ENCODE measurements around the gene SLC16A13. TPM values are rescaled to one million over a fixed set of nuclear protein-coding genes. Genes with fewer than 3 reads are reported as not detected.
"Not testable (repeated sequence)": the region's sequence is repeated elsewhere in the genome, so short reads cannot be mapped to it uniquely, and the experiment has no call there.

SLC16A13 gene
- polyA plus RNA-seq, 2 donors: 4.8 TPM

DNA sequence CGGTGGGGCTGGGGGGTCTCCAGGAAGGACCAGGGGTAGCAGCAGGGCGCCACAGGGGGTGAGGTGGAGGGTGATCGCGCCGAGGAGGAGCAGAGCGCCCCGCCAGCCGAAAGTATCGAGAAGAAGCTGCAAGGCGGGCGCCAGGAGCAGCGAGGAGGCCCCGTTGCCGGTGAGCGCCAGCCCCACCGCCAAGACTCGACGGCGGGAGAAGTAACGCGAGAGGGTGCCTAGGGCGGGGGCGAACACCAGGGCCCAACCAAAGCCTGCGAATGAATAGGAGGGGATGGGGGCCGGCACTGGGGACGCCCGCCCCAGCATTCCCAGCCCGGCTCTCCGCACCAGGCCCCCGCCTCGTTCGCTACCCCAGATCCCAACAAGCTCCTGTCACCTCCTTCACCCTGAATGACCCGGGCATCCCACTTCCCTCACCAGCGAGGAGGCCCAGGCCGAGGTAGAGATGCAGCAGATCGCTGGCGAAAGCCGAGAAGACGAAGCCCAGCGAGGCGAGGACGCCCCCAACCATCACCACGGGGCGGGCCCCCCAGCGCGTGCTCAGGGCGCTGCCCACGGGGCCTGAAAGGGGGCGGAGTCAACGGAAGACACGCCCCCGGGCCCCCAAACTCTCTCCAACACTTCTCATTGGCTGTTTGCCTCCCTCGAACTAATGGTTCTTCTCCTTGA, 6.8 kb downstream of the SLC16A13 start:
- Histone ChIP-seq H3K4me1 (ENCODE audit: control insufficient read depth in 2 of 2, insufficient read depth in 2 of 2, low read length in 1 of 2) (peaks cover 0 to 20% of the 10 kb centered on the region in 2 donors), H3K4me3 (ENCODE audit: low read depth in 1 of 2, low read length in 2 of 2) (peak overlapping the region; percentile 50 to 54), H3K36me3 (ENCODE audit: control insufficient read depth in 2 of 2, insufficient read depth in 2 of 2, low read length in 1 of 2) (no peaks in the 10 kb centered on the region), H3K27ac (ENCODE audit: low read depth in 2 of 2, low read length in 1 of 2) (peak overlapping the region; percentile 41 to 42), H3K27me3 (ENCODE audit: control insufficient read depth in 1 of 2, insufficient read depth in 2 of 2, low read length in 2 of 2) (no peaks in the 10 kb centered on the region), H3K9me3 (ENCODE audit: control insufficient read depth in 2 of 2, insufficient read depth in 1 of 2, low read depth in 1 of 2, low read length in 1 of 2) (no peaks in the 10 kb centered on the region)
- WGBS, 2 donors: 14% methylated on average over 39 to 53 of the region's 53 CpGs

DNA sequence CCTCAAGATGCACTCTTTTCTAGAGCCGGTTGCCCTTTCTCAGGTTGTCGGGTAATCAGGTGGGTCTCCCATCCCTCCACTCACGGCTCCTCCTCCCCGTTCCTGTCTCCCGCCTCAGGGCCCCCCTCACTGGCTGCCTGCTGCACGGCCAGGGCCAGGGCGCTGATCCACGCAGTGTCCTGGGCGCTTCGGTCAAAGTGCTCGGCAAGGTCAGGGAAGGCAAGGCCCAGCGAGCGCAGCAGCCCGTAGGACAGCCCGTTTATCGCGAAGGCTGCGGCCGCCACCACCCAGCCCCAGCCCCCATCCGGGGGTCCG, 7.3 kb downstream of the SLC16A13 start:
- H3K4me1 ChIP-seq (ENCODE audit: control insufficient read depth in 2 of 2, insufficient read depth in 2 of 2, low read length in 1 of 2): peaks cover 0 to 20% of the 10 kb centered on the region in 2 donors
- 6 to 7% methylated on average over 20 to 21 of the region's 21 CpGs for WGBS, 2 donors
- no peaks in the 10 kb centered on the region for H3K9me3 ChIP-seq (ENCODE audit: control insufficient read depth in 2 of 2, insufficient read depth in 1 of 2, low read depth in 1 of 2, low read length in 1 of 2)
- H3K4me3 ChIP-seq (ENCODE audit: low read depth in 1 of 2, low read length in 2 of 2): peak overlapping the region; percentile 50 to 54
- peak overlapping the region; percentile 41 to 42 for H3K27ac ChIP-seq (ENCODE audit: low read depth in 2 of 2, low read length in 1 of 2)
- no peaks in the 10 kb centered on the region for H3K27me3 ChIP-seq (ENCODE audit: control insufficient read depth in 1 of 2, insufficient read depth in 2 of 2, low read length in 2 of 2)
- H3K36me3 ChIP-seq (ENCODE audit: control insufficient read depth in 2 of 2, insufficient read depth in 2 of 2, low read length in 1 of 2): no peaks in the 10 kb centered on the region

DNA sequence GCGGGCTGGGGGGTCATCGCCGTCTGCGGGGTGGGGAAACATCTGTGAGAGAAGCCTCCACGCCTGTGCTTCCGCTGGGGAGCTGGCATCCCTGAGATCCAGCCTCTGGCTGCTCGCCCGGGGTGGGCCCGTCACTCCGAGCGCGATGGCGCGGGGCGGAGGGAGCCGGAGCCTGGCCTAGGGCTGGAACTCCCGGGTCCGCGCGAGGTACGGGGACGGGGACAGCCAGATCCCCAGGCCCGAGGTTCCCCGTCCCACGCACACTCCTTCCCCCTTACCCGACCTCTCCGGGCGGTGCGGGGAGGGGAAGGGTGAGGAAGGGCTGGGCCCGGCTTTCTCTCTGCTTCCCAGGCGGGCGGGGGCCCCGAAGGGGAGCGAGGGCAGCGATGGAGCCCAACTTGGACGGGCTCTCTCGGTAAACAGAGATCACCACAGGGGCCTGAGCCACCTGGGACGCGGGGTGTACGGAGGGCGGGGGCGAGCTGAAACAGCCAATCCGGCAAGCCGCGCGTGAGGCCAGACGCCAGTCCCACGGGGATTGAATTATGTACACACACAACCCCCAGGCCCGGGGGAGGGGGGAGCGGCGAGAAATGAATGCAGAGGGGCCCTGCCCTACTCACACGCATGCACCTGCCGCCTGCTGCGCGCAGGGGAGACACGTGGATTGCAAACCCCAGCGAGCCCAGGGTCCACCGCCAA, 7.8 kb downstream of the SLC16A13 start, which contains the start of gene SLC16A11:
Gene SLC16A11, minus strand, starts transcription at position 596 of the 702 bp plus-strand sequence. Its CDS starts 579 bp downstream, at position 17.
- peak within 1 kb of the TSS; percentile 64 to 71 for H3K27ac ChIP-seq (ENCODE audit: low read depth in 2 of 2, low read length in 1 of 2)
- no peaks in the 10 kb centered on the region for H3K9me3 ChIP-seq (ENCODE audit: control insufficient read depth in 2 of 2, insufficient read depth in 1 of 2, low read depth in 1 of 2, low read length in 1 of 2)
- H3K4me1 ChIP-seq (ENCODE audit: control insufficient read depth in 2 of 2, insufficient read depth in 2 of 2, low read length in 1 of 2): peaks cover 0 to 20% of the 10 kb centered on the region in 2 donors
- WGBS, 2 donors: 4 to 8% methylated on average over 46 to 58 of the region's 58 CpGs
- no peaks in the 10 kb centered on the region for H3K36me3 ChIP-seq (ENCODE audit: control insufficient read depth in 2 of 2, insufficient read depth in 2 of 2, low read length in 1 of 2)
- no peaks in the 10 kb centered on the region for H3K27me3 ChIP-seq (ENCODE audit: control insufficient read depth in 1 of 2, insufficient read depth in 2 of 2, low read length in 2 of 2)
- peak within 1 kb of the TSS; percentile 50 to 54 for H3K4me3 ChIP-seq (ENCODE audit: low read depth in 1 of 2, low read length in 2 of 2)

DNA sequence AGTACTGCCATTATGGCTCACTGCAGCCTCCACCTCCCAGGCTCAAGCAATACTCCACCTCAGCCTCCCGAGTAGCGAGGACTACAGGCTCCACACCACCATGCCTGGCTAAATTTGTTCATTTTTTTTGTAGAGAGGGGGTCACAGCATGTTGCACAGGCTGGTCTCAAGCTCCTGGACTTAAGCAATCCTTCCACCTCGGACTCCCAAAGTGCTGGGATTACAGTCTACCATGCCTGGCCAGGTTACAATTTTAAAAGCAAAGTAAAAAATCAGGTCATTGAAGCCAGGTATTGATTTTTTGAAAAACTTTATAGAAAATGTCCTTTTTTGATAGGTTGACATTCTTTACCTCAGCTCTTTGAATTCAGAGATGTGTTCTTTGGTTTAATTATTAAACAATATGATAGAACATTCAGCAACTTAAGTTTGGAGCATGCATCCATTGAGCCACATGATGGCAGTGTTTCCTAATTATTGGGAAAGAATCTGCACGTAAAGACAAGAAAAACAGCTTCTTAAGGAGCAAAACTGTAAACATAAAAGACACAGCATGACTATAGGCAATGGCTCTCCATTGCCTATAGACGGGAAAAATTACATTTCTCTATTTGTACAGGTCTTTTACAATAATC, 9.8 kb downstream of the SLC16A13 start:
- no peaks in the 10 kb centered on the region for H3K36me3 ChIP-seq (ENCODE audit: control insufficient read depth in 2 of 2, insufficient read depth in 2 of 2, low read length in 1 of 2)
- peak overlapping the region in 1 of 2 donors; percentile 7 for H3K4me3 ChIP-seq (ENCODE audit: low read depth in 1 of 2, low read length in 2 of 2)
- H3K27ac ChIP-seq (ENCODE audit: low read depth in 2 of 2, low read length in 1 of 2): peak overlapping the region; percentile 95
- whole genome bisulfite sequencing, 2 donors: 18 to 20% methylated on average over 5 of the region's 5 CpGs
- no peaks in the 10 kb centered on the region for H3K9me3 ChIP-seq (ENCODE audit: control insufficient read depth in 2 of 2, insufficient read depth in 1 of 2, low read depth in 1 of 2, low read length in 1 of 2)
- H3K4me1 ChIP-seq (ENCODE audit: control insufficient read depth in 2 of 2, insufficient read depth in 2 of 2, low read length in 1 of 2): peaks cover 0 to 20% of the 10 kb centered on the region in 2 donors
- H3K27me3 ChIP-seq (ENCODE audit: control insufficient read depth in 1 of 2, insufficient read depth in 2 of 2, low read length in 2 of 2): no peaks in the 10 kb centered on the region

DNA sequence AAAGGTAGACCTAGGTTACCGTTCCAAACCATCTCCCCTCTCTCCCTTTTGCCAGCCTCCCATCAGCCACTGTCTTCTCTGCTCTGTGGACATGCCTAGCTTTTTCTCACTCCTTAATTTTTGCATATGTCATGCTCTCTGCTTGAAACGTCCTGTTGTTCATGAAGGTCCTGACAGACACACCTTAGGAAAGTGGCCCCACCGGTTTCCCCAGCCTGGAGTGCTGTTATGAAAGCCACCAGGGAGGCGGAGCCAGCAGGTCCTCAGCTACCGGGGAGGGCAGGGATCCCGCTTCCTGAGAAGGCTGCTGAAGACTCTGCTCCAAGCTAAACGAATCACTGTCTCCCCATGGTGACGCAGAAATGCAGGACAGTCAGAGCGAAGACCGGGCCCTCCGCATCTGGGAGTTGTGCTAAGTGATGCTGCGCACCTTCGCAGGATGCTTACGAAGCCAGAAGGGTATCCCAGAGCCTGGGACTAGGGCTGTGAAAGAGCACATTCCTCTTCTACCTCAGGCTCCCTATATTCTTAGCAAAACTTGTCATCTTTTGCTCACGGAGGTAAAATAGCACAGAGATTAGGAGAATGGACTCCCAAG, 10.4 kb downstream of the SLC16A13 start:
- Histone ChIP-seq H3K9me3 (ENCODE audit: control insufficient read depth in 2 of 2, insufficient read depth in 1 of 2, low read depth in 1 of 2, low read length in 1 of 2) (no peaks in the 10 kb centered on the region), H3K4me1 (ENCODE audit: control insufficient read depth in 2 of 2, insufficient read depth in 2 of 2, low read length in 1 of 2) (peaks cover 0 to 20% of the 10 kb centered on the region in 2 donors), H3K36me3 (ENCODE audit: control insufficient read depth in 2 of 2, insufficient read depth in 2 of 2, low read length in 1 of 2) (no peaks in the 10 kb centered on the region), H3K27ac (ENCODE audit: low read depth in 2 of 2, low read length in 1 of 2) (peak overlapping the region; percentile 95), H3K4me3 (ENCODE audit: low read depth in 1 of 2, low read length in 2 of 2) (peak overlapping the region in 1 of 2 donors; percentile 31), H3K27me3 (ENCODE audit: control insufficient read depth in 1 of 2, insufficient read depth in 2 of 2, low read length in 2 of 2) (no peaks in the 10 kb centered on the region)
- WGBS, 2 donors: 16% methylated on average over 15 of the region's 15 CpGs

DNA sequence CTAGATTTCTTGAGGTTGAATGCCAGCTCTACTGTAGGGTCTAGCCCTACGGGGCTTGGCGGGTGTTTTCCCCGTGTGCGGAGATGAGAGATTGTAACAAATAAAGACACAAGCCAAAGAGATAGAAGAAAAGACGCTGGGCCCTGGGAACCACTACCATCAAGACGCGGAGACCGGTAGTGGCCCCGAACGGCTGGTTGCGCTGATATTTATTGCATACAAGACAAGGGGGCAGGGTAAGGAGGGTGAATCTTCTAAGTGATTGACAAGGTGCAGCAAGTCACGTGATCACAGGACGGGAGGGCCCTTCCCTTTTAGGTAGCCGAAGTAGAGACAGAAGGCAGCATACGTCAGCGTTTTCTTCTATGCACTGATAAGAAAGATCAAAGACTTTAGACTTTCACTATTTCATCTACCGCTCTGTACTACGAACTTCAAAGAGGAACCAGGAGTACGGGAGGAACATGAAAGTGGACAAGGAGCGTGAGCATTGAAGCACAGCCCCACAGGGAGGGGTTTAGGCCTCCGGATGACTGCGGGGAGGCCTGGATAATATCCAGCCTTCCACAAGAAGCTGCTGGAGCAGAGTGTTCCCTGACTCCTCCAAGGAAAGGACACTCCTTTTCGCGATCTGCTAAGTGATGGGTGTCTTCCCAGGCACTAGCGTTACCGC, 11.0 kb downstream of the SLC16A13 start:
- H3K4me1 ChIP-seq (ENCODE audit: control insufficient read depth in 2 of 2, insufficient read depth in 2 of 2, low read length in 1 of 2): peaks cover 0 to 18% of the 10 kb centered on the region in 2 donors
- H3K36me3 ChIP-seq (ENCODE audit: control insufficient read depth in 2 of 2, insufficient read depth in 2 of 2, low read length in 1 of 2); H3K9me3 ChIP-seq (ENCODE audit: control insufficient read depth in 2 of 2, insufficient read depth in 1 of 2, low read depth in 1 of 2, low read length in 1 of 2); H3K27me3 ChIP-seq (ENCODE audit: control insufficient read depth in 1 of 2, insufficient read depth in 2 of 2, low read length in 2 of 2): not testable (repeated sequence)
- peak overlapping the region; percentile 95 for H3K27ac ChIP-seq (ENCODE audit: low read depth in 2 of 2, low read length in 1 of 2)
- 16 to 20% methylated on average over 26 of the region's 26 CpGs for WGBS, 2 donors
- H3K4me3 ChIP-seq (ENCODE audit: low read depth in 1 of 2, low read length in 2 of 2): peak overlapping the region; percentile 20 to 31

DNA sequence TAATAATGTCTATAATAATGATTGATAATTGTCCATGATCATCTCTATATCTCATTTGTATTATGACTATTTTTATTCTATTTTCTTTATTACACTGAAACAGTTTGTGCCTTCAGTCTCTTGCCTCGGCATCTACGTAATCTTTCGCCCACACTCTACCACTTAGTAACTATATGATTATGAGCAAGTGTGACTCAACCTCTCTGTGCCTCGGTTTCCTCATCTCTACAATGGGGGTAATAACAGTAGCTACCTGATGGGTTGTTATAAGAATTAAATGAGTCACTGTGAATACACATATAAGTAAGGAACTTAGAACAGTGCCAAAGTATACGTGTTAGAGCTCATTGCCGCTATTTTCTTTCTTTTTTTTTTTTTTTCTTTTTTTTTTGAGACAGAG, 11.8 kb downstream of the SLC16A13 start:
- no peak overlapping the region for H3K27ac ChIP-seq (ENCODE audit: low read depth in 2 of 2, low read length in 1 of 2)
- no peaks in the 10 kb centered on the region for H3K9me3 ChIP-seq (ENCODE audit: control insufficient read depth in 2 of 2, insufficient read depth in 1 of 2, low read depth in 1 of 2, low read length in 1 of 2)
- no peak overlapping the region for H3K4me3 ChIP-seq (ENCODE audit: low read depth in 1 of 2, low read length in 2 of 2)
- H3K27me3 ChIP-seq (ENCODE audit: control insufficient read depth in 1 of 2, insufficient read depth in 2 of 2, low read length in 2 of 2): no peaks in the 10 kb centered on the region
- no peaks in the 10 kb centered on the region for H3K36me3 ChIP-seq (ENCODE audit: control insufficient read depth in 2 of 2, insufficient read depth in 2 of 2, low read length in 1 of 2)
- H3K4me1 ChIP-seq (ENCODE audit: control insufficient read depth in 2 of 2, insufficient read depth in 2 of 2, low read length in 1 of 2): peaks cover 0 to 14% of the 10 kb centered on the region in 2 donors
- 54 to 61% methylated on average over 6 of the region's 6 CpGs for WGBS, 2 donors

DNA sequence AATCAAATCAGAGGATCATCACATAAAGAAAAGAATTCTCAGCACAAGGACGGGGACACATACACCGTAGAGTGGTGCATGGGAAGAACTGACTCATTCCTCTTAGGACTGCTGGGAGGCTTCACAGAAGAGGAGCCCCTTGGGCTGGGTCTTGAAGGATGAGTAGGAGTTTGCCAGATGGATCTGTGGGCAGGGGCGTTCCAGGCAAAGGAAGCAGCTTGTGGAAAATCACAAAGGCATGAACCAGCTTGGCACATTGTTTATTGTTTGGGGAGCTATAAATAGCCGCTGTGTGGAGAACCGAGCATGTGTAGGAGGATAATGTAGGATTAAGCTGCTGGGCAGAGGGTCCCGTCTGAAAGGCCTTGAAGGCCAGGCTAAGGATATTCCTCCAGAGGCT, 13.2 kb downstream of the SLC16A13 start:
- H3K4me3 ChIP-seq (ENCODE audit: low read depth in 1 of 2, low read length in 2 of 2): no peak overlapping the region
- 71 to 72% methylated on average over 6 of the region's 6 CpGs for WGBS, 2 donors
- H3K4me1 ChIP-seq (ENCODE audit: control insufficient read depth in 2 of 2, insufficient read depth in 2 of 2, low read length in 1 of 2): peaks cover 0 to 4% of the 10 kb centered on the region in 2 donors
- H3K27ac ChIP-seq (ENCODE audit: low read depth in 2 of 2, low read length in 1 of 2): no peak overlapping the region
- no peaks in the 10 kb centered on the region for H3K36me3 ChIP-seq (ENCODE audit: control insufficient read depth in 2 of 2, insufficient read depth in 2 of 2, low read length in 1 of 2)
- no peaks in the 10 kb centered on the region for H3K27me3 ChIP-seq (ENCODE audit: control insufficient read depth in 1 of 2, insufficient read depth in 2 of 2, low read length in 2 of 2)
- H3K9me3 ChIP-seq (ENCODE audit: control insufficient read depth in 2 of 2, insufficient read depth in 1 of 2, low read depth in 1 of 2, low read length in 1 of 2): no peaks in the 10 kb centered on the region

DNA sequence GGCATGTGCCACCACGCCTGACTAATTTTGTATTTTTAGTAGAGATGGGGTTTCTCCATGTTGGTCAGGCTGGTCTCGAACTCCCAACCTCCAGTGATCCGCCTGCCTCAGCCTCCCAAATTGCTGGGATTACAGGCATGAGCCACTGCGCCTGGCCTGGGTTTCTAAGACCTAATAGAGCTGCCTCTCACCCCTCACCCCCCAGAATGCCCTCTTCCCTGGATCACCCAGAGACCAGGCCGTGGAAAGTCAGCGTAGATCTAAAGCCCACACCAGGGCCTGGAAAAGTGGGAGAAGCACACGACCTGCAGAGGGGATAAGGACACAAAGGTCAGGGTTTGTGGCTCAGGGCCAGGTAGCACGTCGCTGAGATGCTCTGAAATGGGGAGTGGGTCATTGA, 14.8 kb downstream of the SLC16A13 start:
- not testable (repeated sequence) for H3K36me3 ChIP-seq (ENCODE audit: control insufficient read depth in 2 of 2, insufficient read depth in 2 of 2, low read length in 1 of 2); H3K27ac ChIP-seq (ENCODE audit: low read depth in 2 of 2, low read length in 1 of 2); H3K27me3 ChIP-seq (ENCODE audit: control insufficient read depth in 1 of 2, insufficient read depth in 2 of 2, low read length in 2 of 2); H3K4me1 ChIP-seq (ENCODE audit: control insufficient read depth in 2 of 2, insufficient read depth in 2 of 2, low read length in 1 of 2); H3K9me3 ChIP-seq (ENCODE audit: control insufficient read depth in 2 of 2, insufficient read depth in 1 of 2, low read depth in 1 of 2, low read length in 1 of 2); H3K4me3 ChIP-seq (ENCODE audit: low read depth in 1 of 2, low read length in 2 of 2)
- WGBS, 2 donors: 81 to 84% methylated on average over 8 to 9 of the region's 9 CpGs
